Activated naive CD4-positive, alpha-beta T cell treated with anti-CD3 and anti-CD28 coated beads, Interleukin-2, amount 50 U/mL, for 24 hours (primary cell): ENCODE measurements around the gene ARHGEF17.
A peak's percentile ranks its signal among the peaks of the same experiment; 100 is the strongest.

Experiments used
- H3K27ac Mint-ChIP-seq: one replicate; pipeline ENCODE4 v1.8.0; 2021; ENCODE audit warnings: mild to moderate bottlenecking, mixed read lengths
- H3K27me3 Mint-ChIP-seq: one replicate; pipeline ENCODE4 v1.8.0; 2021; ENCODE audit warnings: mixed read lengths
- H3K36me3 Mint-ChIP-seq: one replicate; pipeline ENCODE4 v1.8.0; 2021; ENCODE audit warnings: mixed read lengths
- H3K4me1 Mint-ChIP-seq: one replicate; pipeline ENCODE4 v1.8.0; 2021; ENCODE audit warnings: mixed read lengths
- H3K4me3 Mint-ChIP-seq: one replicate; pipeline ENCODE4 v1.8.0; 2021; ENCODE audit warnings: mild to moderate bottlenecking, mixed read lengths
- H3K9me3 Mint-ChIP-seq: one replicate; pipeline ENCODE4 v1.8.0; 2021; ENCODE audit warnings: mixed read lengths

Gene ARHGEF17, protein sequence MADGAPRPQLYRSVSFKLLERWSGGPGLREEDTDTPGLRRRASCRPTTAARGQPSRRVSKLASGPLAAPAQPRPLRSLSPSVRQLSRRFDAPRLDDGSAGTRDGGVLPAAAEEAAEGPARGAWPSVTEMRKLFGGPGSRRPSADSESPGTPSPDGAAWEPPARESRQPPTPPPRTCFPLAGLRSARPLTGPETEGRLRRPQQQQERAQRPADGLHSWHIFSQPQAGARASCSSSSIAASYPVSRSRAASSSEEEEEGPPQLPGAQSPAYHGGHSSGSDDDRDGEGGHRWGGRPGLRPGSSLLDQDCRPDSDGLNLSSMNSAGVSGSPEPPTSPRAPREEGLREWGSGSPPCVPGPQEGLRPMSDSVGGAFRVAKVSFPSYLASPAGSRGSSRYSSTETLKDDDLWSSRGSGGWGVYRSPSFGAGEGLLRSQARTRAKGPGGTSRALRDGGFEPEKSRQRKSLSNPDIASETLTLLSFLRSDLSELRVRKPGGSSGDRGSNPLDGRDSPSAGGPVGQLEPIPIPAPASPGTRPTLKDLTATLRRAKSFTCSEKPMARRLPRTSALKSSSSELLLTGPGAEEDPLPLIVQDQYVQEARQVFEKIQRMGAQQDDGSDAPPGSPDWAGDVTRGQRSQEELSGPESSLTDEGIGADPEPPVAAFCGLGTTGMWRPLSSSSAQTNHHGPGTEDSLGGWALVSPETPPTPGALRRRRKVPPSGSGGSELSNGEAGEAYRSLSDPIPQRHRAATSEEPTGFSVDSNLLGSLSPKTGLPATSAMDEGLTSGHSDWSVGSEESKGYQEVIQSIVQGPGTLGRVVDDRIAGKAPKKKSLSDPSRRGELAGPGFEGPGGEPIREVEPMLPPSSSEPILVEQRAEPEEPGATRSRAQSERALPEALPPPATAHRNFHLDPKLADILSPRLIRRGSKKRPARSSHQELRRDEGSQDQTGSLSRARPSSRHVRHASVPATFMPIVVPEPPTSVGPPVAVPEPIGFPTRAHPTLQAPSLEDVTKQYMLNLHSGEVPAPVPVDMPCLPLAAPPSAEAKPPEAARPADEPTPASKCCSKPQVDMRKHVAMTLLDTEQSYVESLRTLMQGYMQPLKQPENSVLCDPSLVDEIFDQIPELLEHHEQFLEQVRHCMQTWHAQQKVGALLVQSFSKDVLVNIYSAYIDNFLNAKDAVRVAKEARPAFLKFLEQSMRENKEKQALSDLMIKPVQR (N-terminal part only)

DNA sequence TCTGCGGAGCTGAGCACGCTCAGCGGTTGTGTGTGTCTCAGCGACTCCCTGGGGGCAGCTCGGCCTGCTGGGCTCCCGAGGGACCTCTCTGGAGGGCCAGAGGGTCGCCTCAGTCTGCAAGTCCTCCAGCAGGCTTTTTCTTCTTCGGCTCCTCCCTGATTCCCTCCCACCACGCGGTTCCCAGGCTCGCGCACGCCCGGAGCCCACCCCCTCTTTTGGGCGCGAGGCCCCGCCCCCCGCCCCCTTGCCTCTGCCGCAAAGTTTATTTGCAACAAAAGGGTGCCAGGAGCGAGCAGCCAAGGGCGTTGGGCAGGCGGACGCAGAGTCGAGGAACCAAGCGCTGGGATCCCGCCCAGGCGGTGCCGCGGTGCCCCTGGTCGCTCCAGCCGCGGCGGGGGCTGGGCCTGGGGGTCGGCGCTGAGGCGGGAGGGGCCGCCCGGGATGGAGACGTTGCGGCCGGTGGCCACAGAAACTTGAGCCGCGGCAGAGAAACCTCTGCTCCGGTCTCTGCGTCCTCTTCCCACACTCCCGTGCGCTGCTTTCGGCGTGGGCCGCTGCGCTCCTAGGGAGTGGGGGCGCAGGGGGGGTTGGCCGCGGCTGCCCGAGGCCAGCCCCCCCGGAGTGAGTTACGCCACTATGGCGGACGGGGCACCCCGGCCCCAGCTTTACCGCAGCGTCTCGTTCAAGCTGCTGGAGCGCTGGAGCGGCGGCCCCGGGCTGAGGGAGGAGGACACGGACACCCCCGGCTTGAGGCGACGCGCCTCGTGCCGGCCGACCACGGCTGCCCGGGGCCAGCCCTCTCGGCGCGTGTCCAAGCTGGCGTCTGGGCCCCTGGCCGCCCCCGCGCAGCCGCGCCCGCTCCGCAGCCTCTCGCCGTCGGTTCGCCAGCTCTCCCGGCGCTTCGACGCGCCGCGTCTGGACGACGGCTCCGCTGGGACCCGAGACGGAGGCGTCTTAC, at the start of gene ARHGEF17:
Gene ARHGEF17, plus strand, starts transcription at position 274 of the 958 bp plus-strand sequence. Its CDS starts 363 bp downstream, at position 637.
- H3K9me3 Mint-ChIP-seq, result no peaks in the 10 kb centered on the region
- H3K36me3 Mint-ChIP-seq, result no peaks in the 10 kb centered on the region
- H3K27me3 Mint-ChIP-seq, result peaks cover 7% of the 10 kb centered on the region
- peak within 1 kb of the TSS; percentile 93 for H3K4me3 Mint-ChIP-seq
- no peak within 1 kb of the TSS for H3K27ac Mint-ChIP-seq
- H3K4me1 Mint-ChIP-seq, result peaks cover 11% of the 10 kb centered on the region

GRCh38 chr11:73259406-73260126, 48.5 kb upstream of the ARHGEF17 start:
- H3K4me1 Mint-ChIP-seq, result no peaks in the 10 kb centered on the region
- peaks cover 9% of the 10 kb centered on the region for H3K27me3 Mint-ChIP-seq
- H3K36me3 Mint-ChIP-seq, result no peaks in the 10 kb centered on the region
- no peaks in the 10 kb centered on the region for H3K9me3 Mint-ChIP-seq
- H3K27ac Mint-ChIP-seq, result no peak overlapping the region
- H3K4me3 Mint-ChIP-seq, result no peak overlapping the region

- H3K4me1 Mint-ChIP-seq, result no peaks in the 10 kb centered on the region
- H3K4me3 Mint-ChIP-seq, result no peak overlapping the region
- no peaks in the 10 kb centered on the region for H3K36me3 Mint-ChIP-seq
- no peak overlapping the region for H3K27ac Mint-ChIP-seq
- no peaks in the 10 kb centered on the region for H3K9me3 Mint-ChIP-seq
- peaks cover 14% of the 10 kb centered on the region for H3K27me3 Mint-ChIP-seq
These were observed 48.0 kb upstream of the ARHGEF17 start for GRCh38 chr11:73260127-73260457.

- no peak overlapping the region for H3K27ac Mint-ChIP-seq
- no peak overlapping the region for H3K4me3 Mint-ChIP-seq
- H3K36me3 Mint-ChIP-seq, result no peaks in the 10 kb centered on the region
- H3K9me3 Mint-ChIP-seq, result no peaks in the 10 kb centered on the region
- no peaks in the 10 kb centered on the region for H3K4me1 Mint-ChIP-seq
- peaks cover 14% of the 10 kb centered on the region for H3K27me3 Mint-ChIP-seq
These were observed 45.1 kb upstream of the ARHGEF17 start for GRCh38 chr11:73262851-73263495.

GRCh38 chr11:73263640-73264039, 44.4 kb upstream of the ARHGEF17 start:
- Mint-ChIP-seq H3K4me1 (no peaks in the 10 kb centered on the region), H3K27ac (no peak overlapping the region), H3K36me3 (no peaks in the 10 kb centered on the region), H3K27me3 (peaks cover 14% of the 10 kb centered on the region), H3K9me3 (no peaks in the 10 kb centered on the region), H3K4me3 (no peak overlapping the region)

GRCh38 chr11:73265278-73265810, 42.7 kb upstream of the ARHGEF17 start:
- H3K4me1 Mint-ChIP-seq, result no peaks in the 10 kb centered on the region
- no peak overlapping the region for H3K4me3 Mint-ChIP-seq
- no peak overlapping the region for H3K27ac Mint-ChIP-seq

GRCh38 chr11:73265853-73266645, 42.0 kb upstream of the ARHGEF17 start:
- Mint-ChIP-seq H3K27ac (no peak overlapping the region), H3K4me1 (no peaks in the 10 kb centered on the region), H3K9me3 (no peaks in the 10 kb centered on the region), H3K4me3 (no peak overlapping the region), H3K27me3 (peaks cover 14% of the 10 kb centered on the region), H3K36me3 (no peaks in the 10 kb centered on the region)

More at GRCh38 chr11:73265278-73265810, 42.7 kb upstream of the ARHGEF17 start:
- Mint-ChIP-seq H3K36me3 (no peaks in the 10 kb centered on the region), H3K9me3 (no peaks in the 10 kb centered on the region), H3K27me3 (peaks cover 14% of the 10 kb centered on the region)

- Mint-ChIP-seq H3K27me3 (peaks cover 14% of the 10 kb centered on the region), H3K9me3 (no peaks in the 10 kb centered on the region), H3K27ac (no peak overlapping the region), H3K4me3 (no peak overlapping the region), H3K36me3 (no peaks in the 10 kb centered on the region), H3K4me1 (no peaks in the 10 kb centered on the region)
These were observed 41.4 kb upstream of the ARHGEF17 start for GRCh38 chr11:73266646-73267020.

GRCh38 chr11:73267122-73267846, 40.8 kb upstream of the ARHGEF17 start:
- no peaks in the 10 kb centered on the region for H3K4me1 Mint-ChIP-seq
- no peak overlapping the region for H3K4me3 Mint-ChIP-seq
- H3K9me3 Mint-ChIP-seq, result no peaks in the 10 kb centered on the region
- H3K27me3 Mint-ChIP-seq, result peaks cover 10% of the 10 kb centered on the region
- H3K27ac Mint-ChIP-seq, result no peak overlapping the region
- no peaks in the 10 kb centered on the region for H3K36me3 Mint-ChIP-seq

GRCh38 chr11:73267906-73268540, 40.1 kb upstream of the ARHGEF17 start:
- no peaks in the 10 kb centered on the region for H3K4me1 Mint-ChIP-seq
- no peaks in the 10 kb centered on the region for H3K9me3 Mint-ChIP-seq
- no peaks in the 10 kb centered on the region for H3K36me3 Mint-ChIP-seq
- no peak overlapping the region for H3K27ac Mint-ChIP-seq
- H3K27me3 Mint-ChIP-seq, result peaks cover 10% of the 10 kb centered on the region
- no peak overlapping the region for H3K4me3 Mint-ChIP-seq

DNA sequence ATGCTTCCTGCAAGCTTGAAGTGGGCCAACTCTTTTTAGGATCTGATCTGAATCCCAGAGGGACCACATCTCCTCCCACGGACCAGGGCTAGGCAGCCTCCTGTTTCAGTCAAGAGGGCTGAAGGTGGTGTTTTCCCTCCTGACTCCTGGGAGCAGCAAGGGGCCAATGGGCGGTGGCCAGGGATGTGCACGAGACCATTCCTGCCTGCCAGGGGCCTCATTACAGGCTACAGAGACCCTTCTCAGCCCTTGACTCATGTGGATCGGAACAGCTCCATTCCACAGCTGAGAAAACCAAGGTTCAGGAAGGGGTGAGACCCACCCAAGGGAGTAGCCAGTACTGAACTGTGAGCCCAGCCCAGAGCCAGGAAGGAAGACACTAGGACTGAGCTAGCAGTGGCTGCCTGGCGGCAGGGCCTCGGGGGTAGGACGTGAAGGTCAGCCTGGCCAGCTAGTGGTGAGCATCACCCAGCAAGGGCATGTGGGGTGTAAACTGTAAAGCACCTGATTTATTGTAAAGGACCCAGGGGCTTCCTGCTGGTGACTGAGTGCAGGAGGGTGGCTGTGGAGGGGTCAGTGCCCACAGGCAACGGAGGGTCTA, 39.3 kb upstream of the ARHGEF17 start:
- Mint-ChIP-seq H3K27me3 (peaks cover 5% of the 10 kb centered on the region), H3K36me3 (no peaks in the 10 kb centered on the region), H3K4me3 (no peak overlapping the region), H3K27ac (no peak overlapping the region), H3K4me1 (no peaks in the 10 kb centered on the region), H3K9me3 (no peaks in the 10 kb centered on the region)

- no peak overlapping the region for H3K4me3 Mint-ChIP-seq
- H3K4me1 Mint-ChIP-seq, result no peaks in the 10 kb centered on the region
- H3K27ac Mint-ChIP-seq, result no peak overlapping the region
- H3K36me3 Mint-ChIP-seq, result no peaks in the 10 kb centered on the region
- H3K9me3 Mint-ChIP-seq, result no peaks in the 10 kb centered on the region
- H3K27me3 Mint-ChIP-seq, result peaks cover 5% of the 10 kb centered on the region
These were observed 38.5 kb upstream of the ARHGEF17 start for GRCh38 chr11:73269459-73270015.
